Right ventricle myocardium inferior (tissue), 1 donor: ENCODE results near the gene UNC13C. TPM values are rescaled to one million over a fixed set of nuclear protein-coding genes. Genes with fewer than 3 reads are reported as not detected.

Experiments
- ATAC-seq: fragments of 200-7000 bp; cut with Tn5 transposase; one replicate; pipeline ENCODE4 v1.9.1; 2020; ENCODE audit warnings: mild to moderate bottlenecking, moderate library complexity
- DNase-seq: peaks from one replicate; pipeline ENCODE4 v3.0.0; 2021; ENCODE audit errors: missing footprints
- intact Hi-C: fragments of 100-400 bp; cut with DNase I; formaldehyde crosslinking; loops from one replicate; pipeline ENCODE4 v1.11.0; 2022
- total RNA-seq: library from RNA; stranded (reverse); fragmentation: NEBNext Ultra II Directional; extraction: Animal tissue kit (Norgen Biotek cat#: 25700); gene quantifications from one replicate; pipeline ENCODE4 v1.2.1, GENCODE V29; 2021
- donor health status: DM: no; HTN: yes; CAD: no; lungs with severe emphysema.

The UNC13C gene
- total RNA-seq, 1 donor from 2014 or later = 0.08 TPM

GRCh38 chr15:54675241-54675640 lies 697.0 kb downstream of the UNC13C start:
- DNase-seq = no peak
- no peak for ATAC-seq
- intact Hi-C loops = no loop called here

- ATAC-seq (no peak), DNase-seq (no peak)
Measured at GRCh38 chr15:54681584-54681983, 703.3 kb downstream of the UNC13C start.

More at GRCh38 chr15:54681584-54681983, 703.3 kb downstream of the UNC13C start:
- intact Hi-C loops = no loop called here

Other genes starting within 250 kb of the UNC13C start
- not detected for gene WDR72, start 218.8 kb upstream of the UNC13C start, total RNA-seq